Heart left ventricle (tissue), 13 donors: Measurements from ENCODE around the gene OTOGL.

Experiments used
- POLR2A ChIP-seq, 2 donors: fragments of 450-650 bp; IDR thresholded peaks; one replicate each; pipeline ENCODE4 v1.6.1; 2017; ENCODE audit warnings: antibody characterized with exemption in 2 of 2, mild to moderate bottlenecking in 2 of 2, moderate library complexity in 2 of 2
- TF ChIP-seq, protein P1 (sequence below), 12 donors: fragments of 200-600 bp; sonication (generic) in 4 of 12; IDR thresholded peaks; one replicate each; pipeline versions ENCODE4 v1.5.0 to v1.8.0; 2018 to 2022; ENCODE audit warnings: antibody characterized with exemption in 12 of 12, mild to moderate bottlenecking in 5 of 12
- donor health status: ischemic (EF 13 %, LVEDD 7.1; RV severe dilation, severe dysfunction).
- donor health status: DM: no; HTN: yes; CAD: no.
- donor health status: DM: no; HTN: no; CAD: no.
- donor health status: ischemic (EF 25% LVEDD 6.9; RV normal size, moderate dysfunction).
- donor health status: ischemic (EF 25% LVEDD 5.7; RV mildly dilated, moderate dysfunction).
- donor health status: ischemic (EF 35%, LVEDD 5.7; RV mildly dilated, moderate dysfunction).
- donor health status: nonischemic (EF 11% LVEDD 7.7; RV severe dilation, severe dysfunction).
- donor health status: DM: yes; HTN: yes; CAD: no.
- donor health status: PGD.
- donor health status: ischemic (EF 29% LVEDD 5.4; RV normal size, mild dysfunction).
- donor health status: nonischemic (EF 23%, LVEDD 6.1; RV moderate dilation, normal function).

DNA sequence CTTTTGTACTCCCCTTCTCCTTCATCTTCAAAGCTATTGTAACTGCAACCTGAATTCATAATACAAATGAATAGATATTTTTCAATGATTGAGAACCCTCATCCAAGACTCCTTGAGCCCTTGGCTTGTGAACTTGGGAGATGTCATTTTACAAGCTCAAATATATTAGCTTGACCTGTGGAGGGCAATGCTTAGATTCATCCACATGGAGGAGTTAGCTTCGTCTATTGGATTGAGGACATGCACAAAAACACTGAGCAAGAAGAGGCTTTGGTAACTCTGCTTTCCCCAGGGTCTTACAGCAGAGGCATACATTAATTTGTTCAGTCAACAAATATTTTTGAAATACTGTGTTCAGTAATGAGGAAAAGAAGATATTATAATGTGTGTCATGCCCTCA lies 101.1 kb downstream of the OTOGL start:
- TF ChIP-seq, protein P1, sequence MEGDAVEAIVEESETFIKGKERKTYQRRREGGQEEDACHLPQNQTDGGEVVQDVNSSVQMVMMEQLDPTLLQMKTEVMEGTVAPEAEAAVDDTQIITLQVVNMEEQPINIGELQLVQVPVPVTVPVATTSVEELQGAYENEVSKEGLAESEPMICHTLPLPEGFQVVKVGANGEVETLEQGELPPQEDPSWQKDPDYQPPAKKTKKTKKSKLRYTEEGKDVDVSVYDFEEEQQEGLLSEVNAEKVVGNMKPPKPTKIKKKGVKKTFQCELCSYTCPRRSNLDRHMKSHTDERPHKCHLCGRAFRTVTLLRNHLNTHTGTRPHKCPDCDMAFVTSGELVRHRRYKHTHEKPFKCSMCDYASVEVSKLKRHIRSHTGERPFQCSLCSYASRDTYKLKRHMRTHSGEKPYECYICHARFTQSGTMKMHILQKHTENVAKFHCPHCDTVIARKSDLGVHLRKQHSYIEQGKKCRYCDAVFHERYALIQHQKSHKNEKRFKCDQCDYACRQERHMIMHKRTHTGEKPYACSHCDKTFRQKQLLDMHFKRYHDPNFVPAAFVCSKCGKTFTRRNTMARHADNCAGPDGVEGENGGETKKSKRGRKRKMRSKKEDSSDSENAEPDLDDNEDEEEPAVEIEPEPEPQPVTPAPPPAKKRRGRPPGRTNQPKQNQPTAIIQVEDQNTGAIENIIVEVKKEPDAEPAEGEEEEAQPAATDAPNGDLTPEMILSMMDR (IDR thresholded peaks at IDR 0.05): no peak
- TF ChIP-seq POLR2A (IDR thresholded peaks at IDR 0.05): no peak
